ENCODE data around the gene SYT1.
"Not testable (repeated sequence)": the region's sequence is repeated elsewhere in the genome, so short reads cannot be mapped to it uniquely, and the experiment has no call there.

The SYT1 gene

DNA sequence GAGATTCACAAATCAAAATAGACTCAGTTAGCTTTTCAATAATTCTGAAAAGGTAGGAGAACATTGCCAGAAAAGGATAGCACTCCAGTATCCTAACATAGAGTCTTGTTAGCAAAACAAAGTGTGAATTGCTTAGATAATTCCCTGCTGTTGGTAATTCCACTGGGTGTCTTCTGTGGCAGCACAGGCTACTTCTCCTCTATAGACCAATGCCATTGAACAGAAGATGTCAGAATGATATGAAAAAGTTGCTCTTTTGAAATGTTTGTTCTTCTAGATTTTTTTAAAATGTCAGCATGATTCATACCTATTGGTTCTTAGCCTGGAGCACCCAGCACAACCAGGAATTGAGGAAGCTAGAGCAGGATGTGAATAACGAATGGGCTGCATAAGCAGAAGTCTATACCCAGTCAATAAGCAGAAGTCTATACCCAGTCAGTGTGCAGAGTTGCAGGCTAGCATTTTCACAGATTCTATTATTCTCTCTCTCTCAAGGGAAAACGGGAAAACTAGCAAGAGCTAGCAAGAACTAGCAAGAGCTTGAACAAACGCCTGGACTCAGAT lies 112.8 kb downstream of the SYT1 start:
- no peak for DNase-seq

DNA sequence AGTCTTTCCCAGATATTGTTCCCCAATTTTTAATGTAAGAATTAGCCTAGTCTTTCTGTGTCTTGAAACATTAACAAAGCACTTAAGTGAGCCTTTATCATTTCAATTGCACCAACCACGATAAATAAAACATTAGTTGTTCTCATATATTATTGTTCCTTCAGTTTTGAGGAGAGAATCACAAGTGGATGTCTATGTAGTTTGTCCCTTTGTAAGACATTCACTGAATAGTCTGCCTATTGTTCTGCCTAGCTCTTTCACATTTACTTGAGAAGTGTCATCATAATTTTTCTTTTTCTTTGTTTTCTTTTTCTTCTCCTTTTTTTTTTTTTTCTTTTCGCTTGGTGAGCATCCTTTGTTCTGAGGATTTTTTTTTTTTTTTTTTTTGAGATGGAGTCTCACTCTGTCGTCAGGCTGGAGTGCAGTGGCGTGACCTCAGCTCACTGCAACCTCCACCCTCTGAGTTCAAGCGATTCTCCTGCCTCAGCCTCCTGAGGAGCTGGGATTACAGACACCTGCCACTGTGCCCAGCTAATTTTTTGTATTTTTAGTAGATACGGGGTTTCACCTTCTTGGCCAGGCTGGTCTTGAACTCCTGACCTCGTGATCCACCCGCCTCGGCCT lies 129.7 kb downstream of the SYT1 start:
- DNase-seq: no peak

- DNase-seq: no peak
Observed at GRCh38 chr12:79000501-79000900, 135.9 kb downstream of the SYT1 start.

DNA sequence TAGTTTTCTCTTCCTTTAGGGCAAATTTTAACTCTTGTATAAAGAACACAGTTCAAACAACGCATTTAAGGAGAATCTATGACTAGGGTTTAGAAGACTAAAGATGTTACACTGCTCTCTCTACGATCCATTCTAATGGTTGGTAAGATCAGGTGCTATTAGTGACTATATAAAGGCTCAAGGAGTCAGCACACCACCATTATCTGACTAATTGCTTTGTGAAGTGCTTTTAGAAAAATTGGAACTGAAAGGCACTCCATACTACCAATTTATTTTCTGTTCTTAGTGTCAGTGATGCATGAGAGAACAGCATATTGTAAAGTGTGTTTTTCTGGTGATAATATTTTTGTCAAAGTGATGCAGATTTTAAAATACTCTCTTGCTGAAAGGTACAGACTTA lies 136.8 kb downstream of the SYT1 start:
- DNase-seq: no peak

- no peak for DNase-seq
Observed at GRCh38 chr12:79006306-79006705, 141.7 kb downstream of the SYT1 start.

GRCh38 chr12:79008591-79008990 lies 144.0 kb downstream of the SYT1 start:
- no peak for DNase-seq

DNA sequence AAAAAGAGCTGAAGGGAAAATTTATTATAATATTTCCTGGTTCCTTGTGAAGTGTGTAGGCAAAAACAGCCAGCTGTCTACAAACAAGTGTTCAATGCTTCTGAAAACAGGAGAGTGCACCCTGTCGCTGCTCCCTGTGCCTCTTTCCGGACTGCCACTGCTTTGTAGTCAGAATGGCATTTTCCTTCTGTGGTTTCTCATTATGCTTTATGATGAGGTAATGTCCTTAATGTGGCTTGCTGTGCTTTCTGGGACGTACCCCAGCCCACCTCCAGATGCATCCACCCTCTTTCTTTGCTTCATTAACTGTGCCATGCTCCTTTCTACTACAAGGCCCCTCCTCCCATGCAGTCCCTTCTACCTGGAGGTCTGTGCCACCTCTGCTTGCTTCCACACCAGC lies 148.1 kb downstream of the SYT1 start:
- DNase-seq: no peak

DNA sequence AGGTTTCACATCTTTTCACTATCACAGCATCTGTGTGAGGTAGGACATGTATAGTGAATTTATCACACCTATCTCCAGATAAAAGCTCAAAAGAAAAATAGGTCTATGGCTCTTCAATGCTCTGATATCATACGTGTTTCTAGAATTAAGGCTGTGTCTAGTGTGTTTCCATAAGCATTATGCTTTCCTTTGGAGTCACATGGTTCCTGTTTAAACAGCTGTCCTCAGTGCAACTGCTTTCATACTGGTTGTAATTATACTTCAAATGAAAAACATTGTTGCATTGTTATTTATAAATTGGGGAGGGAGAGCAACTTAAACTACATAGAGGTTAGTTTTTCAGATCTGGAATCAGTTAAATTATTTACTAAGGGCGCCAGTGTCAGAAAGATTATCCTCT lies 151.6 kb downstream of the SYT1 start:
- DNase-seq: no peak

GRCh38 chr12:79019672-79020071 lies 155.1 kb downstream of the SYT1 start:
- DNase-seq: no peak

DNA sequence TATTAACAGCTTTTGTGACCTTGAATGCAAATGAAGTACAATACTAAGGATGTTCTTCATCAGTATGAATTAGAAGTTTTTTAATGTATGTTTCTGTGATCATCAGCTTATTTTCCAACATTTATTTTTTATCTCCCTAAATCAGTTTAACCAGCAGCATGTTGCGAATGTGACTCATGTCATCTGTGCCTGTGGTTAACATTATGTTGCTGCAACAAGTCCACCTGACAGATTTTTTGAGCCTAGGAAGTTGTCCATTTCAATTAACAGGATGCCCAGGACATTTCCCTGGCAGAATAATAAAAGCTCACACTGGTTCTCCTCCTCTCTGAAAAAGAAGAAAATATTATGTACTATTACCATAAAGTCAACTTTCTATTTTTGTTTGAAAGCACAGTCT lies 155.5 kb downstream of the SYT1 start:
- DNase-seq: no peak

DNA sequence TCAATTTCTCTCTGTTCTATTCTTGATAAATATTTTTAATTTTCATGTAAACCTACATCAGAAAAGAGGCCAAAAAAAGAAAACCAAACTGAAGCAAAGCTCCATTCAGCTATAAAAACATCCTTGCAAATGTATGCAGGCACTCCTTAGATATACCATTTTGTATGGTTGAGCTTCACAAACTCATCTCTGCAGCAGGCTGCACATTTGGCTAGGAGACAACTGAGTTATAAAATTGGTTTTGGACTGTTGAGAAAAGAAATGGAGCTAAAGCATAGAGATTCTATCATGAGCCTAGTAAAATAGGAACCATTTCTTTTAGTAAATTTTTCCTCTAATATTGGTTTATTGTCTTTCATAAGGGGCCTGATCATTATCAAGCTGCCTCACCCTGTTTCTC lies 156.4 kb downstream of the SYT1 start:
- no peak for DNase-seq

DNA sequence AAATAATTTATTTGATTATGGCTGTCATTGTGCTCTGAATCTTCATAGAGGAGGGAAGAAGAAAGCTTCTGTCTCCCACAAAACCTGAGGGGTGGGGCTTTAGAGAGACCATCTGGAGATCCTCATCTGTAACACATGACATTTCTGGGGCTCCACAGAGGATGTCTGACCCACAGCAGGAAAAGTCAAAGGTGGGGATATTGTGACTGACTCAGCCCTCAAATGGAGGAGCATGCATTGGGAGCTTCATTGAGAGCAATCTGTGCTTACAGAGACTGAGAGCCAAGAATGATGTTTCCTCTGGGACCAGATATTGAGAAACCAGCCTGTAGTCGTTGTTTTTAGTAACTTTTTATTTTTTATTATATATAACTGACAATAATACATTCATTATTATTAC lies 158.7 kb downstream of the SYT1 start:
- DNase-seq: no peak

- DNase-seq: no peak
Observed at GRCh38 chr12:79023784-79024183, 159.2 kb downstream of the SYT1 start.

GRCh38 chr12:79033788-79034187 lies 169.2 kb downstream of the SYT1 start:
- no peak for DNase-seq

DNA sequence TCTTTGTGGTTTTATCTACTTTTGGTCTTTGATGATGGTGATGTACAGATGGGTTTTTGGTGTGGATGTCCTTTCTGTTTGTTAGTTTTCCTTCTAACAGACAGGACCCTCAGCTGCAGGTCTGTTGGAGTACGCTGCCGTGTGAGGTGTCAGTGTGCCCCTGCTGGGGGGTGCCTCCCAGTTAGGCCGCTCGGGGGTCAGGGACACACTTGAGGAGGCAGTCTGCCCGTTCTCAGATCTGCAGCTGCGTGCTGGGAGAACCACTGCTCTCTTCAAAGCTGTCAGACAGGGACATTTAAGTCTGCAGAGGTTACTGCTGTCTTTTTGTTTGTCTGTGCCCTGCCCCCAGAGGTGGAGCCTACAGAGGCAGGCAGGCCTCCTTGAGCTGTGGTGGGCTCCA lies 180.2 kb downstream of the SYT1 start:
- DNase-seq: not testable (repeated sequence)

GRCh38 chr12:79045149-79045703 lies 180.7 kb downstream of the SYT1 start:
- DNase-seq: not testable (repeated sequence)

GRCh38 chr12:79046021-79046420 lies 181.4 kb downstream of the SYT1 start:
- no peak for DNase-seq

DNA sequence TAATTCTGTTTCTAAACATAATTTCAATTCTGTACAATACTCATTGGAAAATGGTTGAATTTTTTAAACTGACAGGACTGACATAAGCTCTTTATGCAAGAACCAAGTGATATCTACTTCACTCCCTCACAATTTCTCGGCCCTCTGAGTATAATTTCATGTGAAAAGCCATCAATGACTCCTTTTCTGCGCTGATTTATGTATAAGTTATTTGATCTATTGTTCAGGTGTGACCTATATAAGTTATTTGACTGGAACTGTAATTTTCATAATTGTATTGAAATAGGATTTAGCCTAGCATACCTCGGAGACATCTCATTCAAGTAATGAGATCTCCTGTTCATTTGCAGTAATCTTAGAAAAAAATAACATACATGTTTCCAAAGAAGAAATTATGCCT lies 184.4 kb downstream of the SYT1 start:
- no peak for DNase-seq

DNA sequence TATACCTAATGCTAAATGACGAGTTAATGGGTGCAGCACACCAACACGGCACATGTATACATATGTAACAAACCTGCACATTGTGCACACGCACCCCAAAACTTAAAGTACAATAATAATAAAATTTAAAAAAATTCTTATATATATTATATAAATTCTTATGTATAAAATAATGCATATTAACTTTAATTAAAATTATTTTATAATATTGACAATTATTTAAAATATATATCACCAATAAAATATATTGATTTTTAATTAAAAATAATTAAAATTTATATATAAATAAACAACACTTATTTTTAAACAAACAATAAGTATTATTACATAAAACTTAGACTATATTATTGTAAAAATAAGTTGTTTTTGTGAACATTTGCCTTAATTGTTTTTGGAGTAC lies 188.8 kb downstream of the SYT1 start:
- DNase-seq: no peak

DNA sequence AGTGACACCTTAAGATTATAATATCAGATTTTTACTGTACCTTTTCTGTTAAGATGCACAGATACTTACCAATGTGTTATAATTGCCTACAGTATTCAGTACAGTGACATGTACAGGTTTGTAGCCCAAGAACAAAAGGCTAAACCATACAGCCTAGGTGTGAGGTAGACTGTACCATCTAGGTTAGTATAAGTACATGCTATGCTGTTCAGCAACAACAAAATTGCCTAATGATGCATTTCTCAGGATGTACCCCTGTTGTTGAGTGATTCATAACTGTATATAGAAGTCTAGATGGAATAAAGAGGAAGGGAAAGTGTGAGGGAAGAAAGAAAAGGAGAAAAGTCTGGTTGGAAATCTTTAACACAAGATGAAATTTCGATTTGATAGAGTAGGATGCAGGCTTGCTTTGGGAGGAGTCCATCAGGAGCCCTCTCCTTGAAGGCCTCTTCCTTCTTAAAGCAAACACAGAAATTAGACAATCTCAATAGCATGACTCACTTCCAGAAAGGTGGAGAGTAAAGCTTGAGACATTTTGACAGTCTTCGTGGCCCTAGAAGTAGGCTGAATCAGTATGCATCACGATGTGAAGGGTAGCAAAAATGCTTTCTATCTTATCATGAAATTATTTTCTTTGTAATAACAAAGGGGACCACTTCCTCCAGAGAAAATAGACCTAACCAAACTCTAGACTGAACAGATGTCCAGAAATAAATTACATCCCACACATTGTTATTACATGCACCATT lies 191.5 kb downstream of the SYT1 start:
- DNase-seq: no peak

DNA sequence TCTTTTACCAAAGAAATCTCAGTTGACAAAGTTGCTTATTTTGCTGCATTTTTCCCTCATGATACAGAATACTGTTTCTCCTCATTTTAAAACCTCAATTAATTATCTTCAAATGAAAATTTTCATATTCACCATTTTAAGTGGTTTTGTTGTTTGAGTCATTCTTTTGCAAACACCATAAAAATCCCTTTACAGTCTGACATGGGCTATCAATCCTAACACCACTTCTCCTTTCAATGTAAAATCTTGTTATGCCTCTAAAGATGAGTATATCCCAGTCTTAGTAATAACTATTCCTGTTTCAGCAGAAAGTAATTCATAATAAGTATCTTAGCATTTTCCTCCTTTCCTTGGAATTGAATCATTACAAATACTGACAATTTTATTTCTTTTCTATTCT lies 192.2 kb downstream of the SYT1 start:
- no peak for DNase-seq

DNA sequence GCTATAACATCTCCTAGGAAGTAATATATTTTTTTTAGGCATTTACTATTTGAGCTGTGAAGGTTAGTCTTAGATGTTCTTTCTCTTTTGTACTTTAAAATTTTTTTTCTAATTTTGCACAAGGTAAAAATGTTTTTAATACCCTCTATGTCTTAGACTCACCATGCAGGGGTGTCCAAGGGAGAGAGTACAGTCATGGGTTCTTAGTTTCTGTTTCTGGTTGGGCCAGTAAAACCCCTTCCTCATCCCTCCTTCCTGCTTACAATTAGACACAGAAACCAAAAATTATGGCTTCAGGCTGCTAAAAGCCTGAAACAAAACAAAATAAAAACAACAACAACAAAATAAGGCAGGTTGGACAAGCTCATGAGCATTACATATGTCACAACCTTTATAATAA lies 193.0 kb downstream of the SYT1 start:
- no peak for DNase-seq

GRCh38 chr12:79058342-79058741 lies 193.8 kb downstream of the SYT1 start:
- no peak for DNase-seq

- DNase-seq: no peak
Observed at GRCh38 chr12:79059557-79059956, 195.0 kb downstream of the SYT1 start.

Data from activated T-cell treated with anti-CD3 and anti-CD28 coated beads for 4 hours (primary cell).